ENCODE data around the gene C5AR1. TPM values are rescaled to one million over a fixed set of nuclear protein-coding genes. Genes with fewer than 3 reads are reported as not detected.

Gene C5AR1
- total and polyA plus RNA-seq, 2 experiments from 2014 or later = 0.46 TPM; not detected in 1

- H3K27me3 ChIP-seq (replicated peaks; ENCODE audit: insufficient read depth) = no peaks in the 10 kb centered on the region
- H3K36me3 ChIP-seq (ENCODE audit: low read depth) = no peaks in the 10 kb centered on the region; the same call in 1 of the 2 replicates
- H3K4me3 ChIP-seq = no peak overlapping the region
- H3K9me3 ChIP-seq (ENCODE audit: low read depth) = no peaks in the 10 kb centered on the region
- no peaks in the 10 kb centered on the region for H3K79me2 ChIP-seq (ENCODE audit: insufficient read depth)
- WGBS, 2 experiments (ENCODE audit: low coverage in 1 of 2, low lambda C conversion rate in 2 of 2, missing lambda C conversion rate in 2 of 2) = 91 to 92% methylated on average over 9 of the region's 9 CpGs
- H4K20me1 ChIP-seq (ENCODE audit: insufficient read depth) = no peaks in the 10 kb centered on the region
- no peak for DNase-seq
- in situ Hi-C loops (cut with MboI) = no loop called here
- no peak overlapping the region for H3K27ac ChIP-seq
- H3K9ac ChIP-seq = no peak overlapping the region
- no peaks in the 10 kb centered on the region for H3K9me2 ChIP-seq (ENCODE audit: insufficient read depth)
- peaks cover 11% of the 10 kb centered on the region for H3K4me1 ChIP-seq (ENCODE audit: insufficient read depth)
- peaks cover 8% of the 10 kb centered on the region; the same call in 1 of the 2 replicates for H3F3A ChIP-seq (ENCODE audit: insufficient read depth)
- no peak overlapping the region for H2AFZ ChIP-seq
- no peak overlapping the region for H3K4me2 ChIP-seq (ENCODE audit: unreplicated experiment)
- TF ChIP-seq EZH2phosphoT487 (IDR thresholded peaks at IDR 0.05; ENCODE audit: insufficient read depth, low read depth) (no peak), EZH2 (IDR thresholded peaks at IDR 0.05; ENCODE audit: insufficient read depth, poor library complexity, severe bottlenecking) (no peak)
These were observed 61.6 kb downstream of the C5AR1 start for GRCh38 chr19:47371261-47371660.

Other genes with a start within 250 kb of the C5AR1 start
- 9.1 and 9.9 TPM in 2 replicates for gene ZC3H4, start 196.1 kb upstream of the C5AR1 start, total RNA-seq (2014; rRNA removed; shearing (Covaris generic))
- 6.0 and 7.0 TPM in 2 replicates for gene ZC3H4, start 196.1 kb upstream of the C5AR1 start, polyA plus RNA-seq (2016; fragmentation: Nextera tagmentation; extraction: Ambion mirVana)
- gene SAE1, start 179.0 kb upstream of the C5AR1 start, total RNA-seq (2014; rRNA removed; shearing (Covaris generic)) = 132 and 177 TPM in 2 replicates
- 143 and 154 TPM in 2 replicates for gene SAE1, start 179.0 kb upstream of the C5AR1 start, polyA plus RNA-seq (2016; fragmentation: Nextera tagmentation; extraction: Ambion mirVana)
- 11.9 and 14.6 TPM in 2 replicates for gene BBC3, start 78.7 kb upstream of the C5AR1 start, total RNA-seq (2014; rRNA removed; shearing (Covaris generic))
- 6.2 and 6.3 TPM in 2 replicates for gene BBC3, start 78.7 kb upstream of the C5AR1 start, polyA plus RNA-seq (2016; fragmentation: Nextera tagmentation; extraction: Ambion mirVana)
- gene CCDC9, start 53.3 kb upstream of the C5AR1 start, total RNA-seq (2014; rRNA removed; shearing (Covaris generic)) = 7.3 and 11.1 TPM in 2 replicates
- 4.1 and 5.8 TPM in 2 replicates for gene CCDC9, start 53.3 kb upstream of the C5AR1 start, polyA plus RNA-seq (2016; fragmentation: Nextera tagmentation; extraction: Ambion mirVana)
- 2.9 and 5.2 TPM in 2 replicates for gene INAFM1, start 35.0 kb upstream of the C5AR1 start, total RNA-seq (2014; rRNA removed; shearing (Covaris generic))
- 14.1 and 14.5 TPM in 2 replicates for gene INAFM1, start 35.0 kb upstream of the C5AR1 start, polyA plus RNA-seq (2016; fragmentation: Nextera tagmentation; extraction: Ambion mirVana)
- gene C5AR2, start 22.3 kb downstream of the C5AR1 start, total RNA-seq (2014; rRNA removed; shearing (Covaris generic)) = 1.3 and 1.9 TPM in 2 replicates
- gene C5AR2, start 22.3 kb downstream of the C5AR1 start, polyA plus RNA-seq (2016; fragmentation: Nextera tagmentation; extraction: Ambion mirVana) = 0.03 and 0.29 TPM in 2 replicates
- gene DHX34, start 39.5 kb downstream of the C5AR1 start, total RNA-seq (2014; rRNA removed; shearing (Covaris generic)) = 11.0 and 13.2 TPM in 2 replicates
- gene DHX34, start 39.5 kb downstream of the C5AR1 start, polyA plus RNA-seq (2016; fragmentation: Nextera tagmentation; extraction: Ambion mirVana) = 7.7 TPM in 2 replicates
- 51.5 and 56.1 TPM in 2 replicates for gene MEIS3, start 109.7 kb downstream of the C5AR1 start, total RNA-seq (2014; rRNA removed; shearing (Covaris generic))
- gene MEIS3, start 109.7 kb downstream of the C5AR1 start, polyA plus RNA-seq (2016; fragmentation: Nextera tagmentation; extraction: Ambion mirVana) = 17.6 and 20.1 TPM in 2 replicates
- 0.38 TPM in 1 of 2 replicates, not detected in the other for gene SLC8A2, start 162.0 kb downstream of the C5AR1 start, total RNA-seq (2014; rRNA removed; shearing (Covaris generic))
- 0.11 TPM in 1 of 2 replicates, not detected in the other for gene SLC8A2, start 162.0 kb downstream of the C5AR1 start, polyA plus RNA-seq (2016; fragmentation: Nextera tagmentation; extraction: Ambion mirVana)
- gene KPTN, start 174.4 kb downstream of the C5AR1 start, total RNA-seq (2014; rRNA removed; shearing (Covaris generic)) = 3.1 and 18.3 TPM in 2 replicates
- gene KPTN, start 174.4 kb downstream of the C5AR1 start, polyA plus RNA-seq (2016; fragmentation: Nextera tagmentation; extraction: Ambion mirVana) = 7.2 and 9.6 TPM in 2 replicates
- gene NAPA, start 205.2 kb downstream of the C5AR1 start, total RNA-seq (2014; rRNA removed; shearing (Covaris generic)) = 94.1 and 110 TPM in 2 replicates
- gene NAPA, start 205.2 kb downstream of the C5AR1 start, polyA plus RNA-seq (2016; fragmentation: Nextera tagmentation; extraction: Ambion mirVana) = 183 and 187 TPM in 2 replicates